ENCODE results near the gene ADAMTS2.

The ADAMTS2 gene

DNA sequence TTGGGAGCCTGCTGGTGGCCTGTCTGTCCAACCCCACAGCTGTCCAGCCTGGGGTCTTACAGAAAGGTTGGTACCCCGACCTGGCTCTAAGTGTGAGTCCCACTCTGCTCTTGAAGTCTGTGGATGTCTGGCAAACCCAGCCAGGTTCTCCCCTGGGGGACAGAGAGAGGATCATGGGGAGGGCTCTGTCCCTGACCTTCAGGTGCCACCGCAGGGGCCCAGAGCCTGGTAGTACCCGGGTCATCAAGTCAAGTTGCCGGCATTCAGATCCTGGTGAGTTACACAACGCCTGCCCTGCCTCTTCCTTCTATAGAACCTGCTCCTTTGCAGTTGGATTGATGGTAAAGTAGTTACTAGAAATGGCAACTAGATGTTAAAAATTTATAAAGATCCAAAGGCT is 66.7 kb downstream of the ADAMTS2 start:
- DNase-seq (ENCODE audit: low spot score): no peak

DNA sequence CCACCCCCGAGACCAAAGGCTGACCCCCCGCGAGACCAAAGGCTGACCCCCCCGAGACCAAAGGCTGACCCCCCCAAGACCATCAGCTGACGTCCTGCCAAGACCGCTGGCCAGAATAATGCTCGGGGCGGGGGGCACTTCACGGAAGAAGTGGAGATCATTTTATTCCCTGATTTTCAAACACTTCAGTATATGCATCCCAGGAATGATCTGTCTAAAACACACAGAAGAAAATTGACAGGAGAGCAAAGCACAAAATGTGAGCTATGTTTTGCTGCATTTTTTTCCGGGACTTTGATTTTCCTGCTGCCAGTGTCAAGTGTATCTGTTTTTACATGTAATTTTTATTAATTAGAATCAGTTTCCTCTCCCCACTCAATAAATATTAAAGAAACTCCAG is 67.1 kb downstream of the ADAMTS2 start:
- no peak for DNase-seq (ENCODE audit: low spot score)

GRCh38 chr5:179276838-179277395 is 68.3 kb downstream of the ADAMTS2 start:
- DNase-seq (ENCODE audit: low spot score): no peak

DNA sequence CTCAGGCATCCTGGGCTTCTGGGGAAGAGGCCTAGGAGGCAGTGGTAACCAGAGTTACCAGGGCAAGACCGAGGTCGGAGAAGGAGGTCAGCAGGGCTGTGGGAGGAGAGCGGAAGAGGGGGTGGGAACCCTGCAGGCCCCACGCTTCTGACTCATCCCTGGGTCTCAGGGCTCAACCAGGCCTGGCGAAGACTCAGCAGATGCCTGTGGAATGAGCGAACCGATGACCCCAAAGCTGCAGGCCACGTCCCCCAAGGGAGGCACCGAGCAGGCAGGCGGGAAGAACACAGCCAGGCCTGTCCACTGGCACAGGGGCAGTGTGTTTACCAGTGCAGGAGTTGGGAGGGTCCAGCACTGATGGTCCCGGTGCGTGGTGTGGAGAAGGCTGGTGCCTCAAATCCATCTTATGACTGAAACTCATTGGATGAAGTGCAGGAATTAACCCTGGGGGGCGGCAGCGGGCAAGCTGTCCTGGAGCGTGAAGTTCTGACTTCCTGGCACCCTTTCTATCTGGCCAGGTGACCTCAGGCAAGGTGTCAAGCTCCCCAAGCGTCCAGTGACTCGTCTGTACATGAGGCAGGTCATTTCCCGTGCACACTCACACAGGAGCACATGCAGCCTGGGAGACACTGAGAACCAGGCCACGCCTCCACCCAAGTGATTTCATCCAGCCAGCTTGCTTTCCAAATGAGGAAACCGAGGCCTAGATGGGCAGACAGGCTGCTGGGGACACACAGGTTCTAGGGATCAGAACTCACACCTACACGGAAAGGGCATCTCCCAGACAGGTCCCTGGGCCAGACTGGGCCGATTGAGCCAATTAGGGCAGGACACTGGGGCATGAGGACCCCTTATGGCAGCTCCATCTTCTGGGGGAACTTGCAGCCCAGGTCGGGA is 69.1 kb downstream of the ADAMTS2 start:
- DNase-seq (ENCODE audit: low spot score): peak; percentile 97

DNA sequence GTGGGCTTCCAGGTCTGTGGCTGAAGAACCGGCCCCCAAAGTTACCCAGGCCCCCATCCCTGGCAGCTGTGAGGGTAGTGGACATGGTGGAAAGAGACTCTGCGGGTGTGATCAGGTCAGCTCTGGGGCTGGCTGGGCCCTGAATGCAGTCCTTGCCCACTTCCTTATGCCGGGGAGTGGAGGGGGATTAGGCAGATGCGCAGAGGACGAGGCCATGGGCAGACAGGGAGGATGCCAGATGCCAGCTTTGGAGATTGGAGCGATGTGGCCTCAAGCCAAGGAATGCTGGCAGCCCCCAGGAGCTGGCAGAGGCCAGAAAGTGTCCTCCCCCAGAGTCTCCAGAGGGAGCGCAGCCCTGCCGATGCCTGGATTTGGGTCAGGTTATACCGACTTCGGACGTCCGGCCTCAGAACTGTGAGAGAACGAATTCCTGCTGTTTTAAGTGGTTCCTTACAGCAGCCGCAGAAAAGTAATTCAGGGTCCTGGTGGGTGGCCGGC is 69.8 kb downstream of the ADAMTS2 start:
- DNase-seq (ENCODE audit: low spot score): no peak

DNA sequence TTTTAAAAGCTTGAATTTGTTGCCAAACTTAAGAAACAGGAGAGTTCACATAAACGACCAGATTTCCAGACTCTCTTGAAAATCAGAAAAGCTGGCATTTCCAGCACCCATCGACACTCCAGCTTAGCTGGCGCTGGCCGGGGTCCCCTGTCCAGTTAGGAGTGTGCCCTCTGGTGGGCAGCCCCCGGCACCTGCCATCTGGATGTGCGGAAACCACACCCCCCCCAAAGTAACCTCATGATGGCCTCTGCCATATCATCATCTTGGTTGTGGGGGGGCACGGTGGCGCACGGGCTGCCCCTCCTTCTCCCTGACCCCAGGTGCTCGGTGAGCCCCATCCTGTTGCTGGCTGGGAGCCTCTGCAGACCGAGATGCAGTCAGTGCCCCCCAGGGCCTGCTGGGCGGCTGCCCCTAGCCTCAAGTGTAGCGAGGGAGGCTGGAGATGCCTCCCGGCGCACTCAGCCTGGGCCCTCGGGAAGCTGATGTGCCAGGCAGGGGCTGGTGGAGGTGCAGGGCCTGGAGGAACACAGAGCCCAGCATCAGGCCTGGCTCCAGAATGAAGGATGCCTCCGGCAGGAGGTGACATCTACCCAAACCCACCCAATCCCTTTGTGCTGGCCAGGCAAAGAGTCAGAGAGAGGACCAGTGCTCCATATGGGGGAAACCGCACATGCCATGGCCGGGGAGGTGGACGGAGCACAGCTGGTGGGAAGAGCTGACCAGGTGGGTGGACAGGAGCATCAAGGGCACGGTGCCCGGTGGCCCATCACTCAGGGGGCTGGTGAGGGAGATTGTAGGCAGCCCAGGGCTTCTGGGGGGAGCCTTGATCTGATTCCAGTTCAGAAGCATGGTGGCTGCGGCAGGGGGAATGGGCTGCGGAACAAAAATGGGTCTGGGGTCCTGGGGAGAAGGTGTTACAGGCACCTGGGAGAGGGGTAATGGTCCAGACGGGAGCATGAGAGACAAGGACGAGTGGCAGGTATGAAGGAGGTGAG is 70.6 kb downstream of the ADAMTS2 start:
- DNase-seq (ENCODE audit: low spot score): no peak

DNA sequence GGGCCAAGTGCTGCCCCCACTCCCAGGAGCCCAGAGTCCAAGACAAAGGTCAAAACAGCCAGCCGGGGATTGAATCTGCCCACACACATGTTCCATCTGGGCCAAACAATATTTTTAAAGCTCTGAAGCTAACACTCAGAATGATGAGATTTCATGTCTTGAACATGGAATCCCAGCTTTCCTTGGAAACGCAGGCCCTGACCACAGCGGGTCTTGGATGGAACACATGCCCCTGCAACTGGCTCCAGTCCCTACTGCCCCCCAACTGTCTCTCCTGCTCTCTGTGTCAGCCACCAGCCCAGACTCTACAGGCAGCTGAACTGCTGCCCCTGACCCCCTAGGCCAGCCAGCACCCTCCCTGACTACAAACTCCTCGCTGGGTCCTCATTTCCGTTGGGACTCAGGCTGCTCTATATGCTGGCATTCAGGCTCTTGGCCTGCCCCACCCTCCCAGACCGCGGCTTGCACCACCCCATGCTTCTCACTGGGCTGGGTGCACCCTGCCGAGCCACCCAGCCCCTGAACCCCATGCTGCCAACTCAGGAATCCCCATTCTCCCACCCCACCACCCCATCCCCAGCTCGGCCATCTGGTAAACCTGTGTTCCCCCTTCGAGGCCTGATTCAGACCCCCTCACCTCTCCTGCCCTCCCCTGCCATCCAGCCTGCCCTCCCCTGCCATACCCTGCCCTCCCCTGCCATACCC is 71.7 kb downstream of the ADAMTS2 start:
- no peak for DNase-seq (ENCODE audit: low spot score)

DNA sequence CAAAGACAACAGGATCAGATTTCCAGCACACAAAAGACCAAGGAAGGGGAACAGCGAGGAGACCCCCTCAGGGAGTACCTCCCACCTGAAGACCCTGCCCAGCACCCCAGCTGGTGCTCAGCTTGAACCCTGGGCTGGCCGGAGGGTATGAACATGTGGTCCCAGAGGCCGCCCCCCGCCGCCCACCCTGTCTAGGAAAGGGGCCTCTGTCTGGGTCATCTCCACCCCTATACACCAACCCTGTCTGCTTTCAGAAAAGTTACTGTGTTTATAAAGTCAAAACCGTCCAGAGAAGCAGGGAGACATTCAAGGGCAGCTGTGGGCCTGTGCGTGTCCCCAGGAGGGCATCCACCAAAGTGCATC is 72.2 kb downstream of the ADAMTS2 start:
- DNase-seq (ENCODE audit: low spot score): no peak

DNA sequence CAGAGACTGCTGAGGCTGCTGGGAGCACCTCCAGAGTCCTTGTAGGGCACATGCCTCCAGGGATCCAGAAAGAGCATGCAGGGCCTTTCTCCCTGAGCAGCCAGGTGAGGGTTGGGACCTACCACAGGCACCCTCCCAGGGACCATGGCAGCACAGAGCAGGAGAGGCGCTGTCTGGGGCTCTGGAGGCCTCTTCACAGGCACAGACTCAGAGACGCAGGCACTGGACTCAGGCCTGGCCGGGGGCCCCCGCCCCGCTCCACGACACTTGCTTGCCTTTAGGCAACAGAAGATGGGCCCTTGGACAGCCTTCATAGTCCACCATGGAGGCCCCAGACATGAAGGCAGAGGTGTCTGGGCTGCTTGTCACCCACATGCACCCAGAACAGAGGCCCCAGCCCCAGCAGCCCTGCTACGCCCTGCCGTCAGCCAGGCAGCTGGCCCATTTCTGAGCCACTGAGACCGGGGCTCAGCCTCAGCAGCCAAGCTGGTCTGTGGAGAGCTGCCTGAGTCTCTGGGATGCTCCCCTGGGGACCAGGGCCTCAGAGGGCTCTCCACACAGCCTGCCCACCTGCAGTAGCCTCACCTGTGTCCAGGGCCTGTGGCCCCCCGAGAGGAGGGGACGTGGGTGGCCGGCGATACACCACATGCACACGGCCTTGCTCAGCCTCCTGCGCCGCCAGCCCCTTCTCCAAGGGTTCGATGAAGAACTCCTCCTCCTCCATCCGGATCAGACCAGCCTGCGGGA is 72.8 kb downstream of the ADAMTS2 start:
- no peak for DNase-seq (ENCODE audit: low spot score)

GRCh38 chr5:179271821-179272325 is 73.4 kb downstream of the ADAMTS2 start:
- no peak for DNase-seq (ENCODE audit: low spot score)

DNA sequence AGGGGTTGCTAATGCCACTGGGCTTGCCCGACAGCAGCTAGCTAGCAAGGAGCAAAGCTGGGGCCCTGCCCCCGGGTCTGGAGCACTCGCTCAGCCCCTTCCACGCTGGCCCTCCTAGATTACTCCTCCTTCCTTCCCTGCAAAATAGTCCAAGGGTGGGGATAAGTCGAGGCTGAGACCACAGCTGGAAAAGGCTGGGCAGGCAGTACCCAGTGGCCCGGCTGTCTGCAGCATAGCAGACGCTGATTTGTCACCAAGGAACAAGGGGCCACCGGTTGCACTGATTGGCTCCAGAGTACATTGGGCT is 73.9 kb downstream of the ADAMTS2 start:
- DNase-seq (ENCODE audit: low spot score): no peak

GRCh38 chr5:179270581-179271427 is 74.5 kb downstream of the ADAMTS2 start:
- peak; percentile 68 for DNase-seq (ENCODE audit: low spot score)

GRCh38 chr5:179269781-179270543 is 75.3 kb downstream of the ADAMTS2 start:
- no peak for DNase-seq (ENCODE audit: low spot score)

DNA sequence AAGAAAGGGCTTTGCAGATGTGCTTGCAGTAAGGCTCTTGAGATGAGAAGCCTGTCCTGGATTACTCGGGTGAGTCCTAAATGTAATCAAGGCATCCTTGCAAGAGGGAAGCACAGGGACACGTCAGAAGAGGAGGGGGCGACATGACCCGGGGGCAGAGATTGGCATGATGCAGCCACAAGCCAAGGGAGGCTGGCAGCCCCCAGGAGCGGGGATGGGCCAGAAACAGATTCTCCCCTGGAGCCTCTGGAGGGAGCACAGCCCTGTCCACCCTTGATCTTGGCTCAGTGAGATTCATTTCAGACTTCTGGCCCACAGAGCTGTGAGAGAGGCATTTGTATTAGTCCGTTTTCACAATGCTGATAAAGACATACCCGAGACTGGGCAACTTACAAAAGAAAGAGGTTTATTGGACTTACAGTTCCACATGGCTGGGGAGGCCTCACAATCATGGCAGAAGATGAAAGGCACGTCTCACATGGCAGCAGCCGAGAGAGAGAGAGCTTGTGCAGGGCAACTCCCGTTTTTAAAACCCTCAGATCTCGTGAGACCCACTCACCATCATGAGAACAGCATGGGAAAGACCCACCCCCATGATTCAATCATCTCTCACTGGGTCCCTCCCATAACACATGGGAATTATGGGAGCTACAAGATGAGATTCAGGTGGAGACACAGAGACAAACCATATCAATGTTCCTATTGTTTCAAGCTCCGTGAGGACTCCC is 76.1 kb downstream of the ADAMTS2 start:
- no peak for DNase-seq (ENCODE audit: low spot score)

- no peak for DNase-seq (ENCODE audit: low spot score)
Observed at GRCh38 chr5:179268399-179268952, 76.8 kb downstream of the ADAMTS2 start.

GRCh38 chr5:179267671-179268083 is 77.6 kb downstream of the ADAMTS2 start:
- DNase-seq (ENCODE audit: low spot score): peak; percentile 56

GRCh38 chr5:179267071-179267670 is 78.1 kb downstream of the ADAMTS2 start:
- DNase-seq (ENCODE audit: low spot score): no peak
